GM21737 (cell line): ENCODE data around the gene DENND2C.

ENCODE experiments used
- ATAC-seq: cut with Tn5 transposase; IDR thresholded peaks from one replicate; pipeline ENCODE4 v1.9.1; 2021; ENCODE audit warnings: mild to moderate bottlenecking, moderate library complexity; ENCODE audit not compliant: unreplicated experiment

The DENND2C gene

GRCh38 chr1:114677691-114678090 lies 7.8 kb upstream of the DENND2C start:
- ATAC-seq = no peak

GRCh38 chr1:114676115-114676514 lies 6.3 kb upstream of the DENND2C start:
- ATAC-seq = no peak

- no peak for ATAC-seq
Measured at GRCh38 chr1:114671939-114672275, 2.1 kb upstream of the DENND2C start.

GRCh38 chr1:114671011-114671938 lies 1.4 kb upstream of the DENND2C start:
- no peak for ATAC-seq

GRCh38 chr1:114670083-114671010 lies 498 bp upstream of the DENND2C start:
- peak; percentile 99 for ATAC-seq

- no peak for ATAC-seq
Measured at GRCh38 chr1:114668784-114669561, 876 bp downstream of the DENND2C start.

GRCh38 chr1:114668373-114668772 lies 1.5 kb downstream of the DENND2C start:
- ATAC-seq = no peak

GRCh38 chr1:114666954-114667353 lies 2.9 kb downstream of the DENND2C start:
- no peak for ATAC-seq

GRCh38 chr1:114660238-114660637 lies 9.6 kb downstream of the DENND2C start:
- ATAC-seq = no peak

- no peak for ATAC-seq
Measured at GRCh38 chr1:114651893-114652292, 18.0 kb downstream of the DENND2C start.

GRCh38 chr1:114648503-114648902 lies 21.3 kb downstream of the DENND2C start:
- ATAC-seq = no peak

GRCh38 chr1:114641377-114641776 lies 28.5 kb downstream of the DENND2C start:
- no peak for ATAC-seq

GRCh38 chr1:114638910-114639309 lies 30.9 kb downstream of the DENND2C start:
- ATAC-seq = no peak

- no peak for ATAC-seq
Measured at GRCh38 chr1:114632427-114632826, 37.4 kb downstream of the DENND2C start.

GRCh38 chr1:114627107-114627506 lies 42.7 kb downstream of the DENND2C start:
- ATAC-seq = no peak

- ATAC-seq = no peak
Measured at GRCh38 chr1:114623364-114623763, 46.5 kb downstream of the DENND2C start.

GRCh38 chr1:114620419-114620818 lies 49.4 kb downstream of the DENND2C start:
- no peak for ATAC-seq

- no peak for ATAC-seq
Measured at GRCh38 chr1:114618606-114619005, 51.2 kb downstream of the DENND2C start.

- no peak for ATAC-seq
Measured at GRCh38 chr1:114610546-114611245, 59.2 kb downstream of the DENND2C start.

GRCh38 chr1:114609826-114610225 lies 60.0 kb downstream of the DENND2C start:
- no peak for ATAC-seq
